ENCODE measurements around the gene FBF1.

GRCh38 chr17:75985986-75986385 lies 45.1 kb upstream of the FBF1 start:
- TF ChIP-seq CTCF (conservative IDR thresholded peaks at IDR 0.05; ENCODE audit: low read length): no peak
- no peak for TF ChIP-seq EZH2phosphoT487 (IDR thresholded peaks at IDR 0.05; ENCODE audit: borderline replicate concordance)
